Measurements from ENCODE around the gene LRRC38.

DNA sequence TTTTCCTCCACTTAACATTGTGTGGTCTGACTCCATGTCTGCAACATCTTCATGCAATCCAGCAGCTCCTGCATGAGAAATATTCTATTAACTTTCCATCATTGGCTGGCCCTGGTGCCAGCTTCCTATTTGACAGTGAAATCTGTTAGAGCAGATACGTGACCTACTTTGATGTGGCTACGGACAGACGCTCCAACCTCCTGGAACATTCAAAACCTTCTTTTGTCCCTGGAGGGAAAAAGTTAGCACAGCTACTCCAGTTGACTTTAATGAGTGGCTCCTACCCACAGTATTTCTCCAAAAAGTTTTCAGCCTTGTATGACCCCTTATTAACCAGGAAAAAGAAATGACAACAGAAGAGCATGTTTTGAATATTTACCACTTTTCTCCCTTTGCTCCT, 81.6 kb downstream of the LRRC38 start:
- TF ChIP-seq CTCF (IDR thresholded peaks at IDR 0.05) (no peak), POLR2A (IDR thresholded peaks at IDR 0.05; ENCODE audit: low read depth) (no peak)
